Fibroblast of lung (primary cell): ENCODE data around the gene METTL25B. TPM values are rescaled to one million over a fixed set of nuclear protein-coding genes. Genes with fewer than 3 reads are reported as not detected.

ENCODE experiments used
- DNase-seq, 2 donors: peaks; one replicate each; pipeline versions ENCODE4 v3.0.0 to v3.0.0-alpha.2; 2010; ENCODE audit warnings: low read depth in 2 of 2
- H2AFZ ChIP-seq: 2 replicates; pipeline ENCODE4 v1.5.1; 2012; ENCODE audit warnings: low read length, control low read depth, inconsistent platforms
- H3K27ac ChIP-seq: 2 replicates; pipeline ENCODE4 v1.5.1; 2011; ENCODE audit warnings: low read length, control low read depth; ENCODE audit not compliant: insufficient read depth
- H3K27me3 ChIP-seq: 2 replicates; pipeline ENCODE4 v1.5.1; 2011; ENCODE audit warnings: mild to moderate bottlenecking, low read length; ENCODE audit not compliant: control insufficient read depth, insufficient read depth
- H3K36me3 ChIP-seq: 2 replicates; pipeline ENCODE4 v1.5.1; 2011; ENCODE audit warnings: low read length; ENCODE audit not compliant: control insufficient read depth, insufficient read depth
- H3K4me1 ChIP-seq: 2 replicates; pipeline ENCODE4 v1.5.1; 2011; ENCODE audit warnings: low read length; ENCODE audit not compliant: control insufficient read depth, insufficient read depth; ENCODE audit errors: extremely low read depth
- H3K4me2 ChIP-seq: 2 replicates; pipeline ENCODE4 v1.5.1; 2011; ENCODE audit warnings: low read length, control low read depth; ENCODE audit not compliant: insufficient read depth; ENCODE audit errors: extremely low read depth
- H3K4me3 ChIP-seq, 4 experiments: fragments of 200-600 bp in 1 of 4; sonication (generic) in 1 of 4; replicated peaks in 1 of 4; 2 replicates each; pipeline ENCODE4 v1.5.1; 2011 to 2016; ENCODE audit warnings: low read length in 4 of 4, low read depth in 3 of 4, mild to moderate bottlenecking in 3 of 4, control low read depth in 2 of 4, inconsistent platforms in 1 of 4, mixed read lengths in 1 of 4; ENCODE audit not compliant: insufficient read depth in 1 of 4; ENCODE audit errors: control extremely low read depth in 1 of 4
- H3K79me2 ChIP-seq: 2 replicates; pipeline ENCODE4 v1.5.1; 2012; ENCODE audit warnings: mild to moderate bottlenecking, low read length, inconsistent platforms; ENCODE audit not compliant: control insufficient read depth, insufficient read depth
- H3K9ac ChIP-seq: 2 replicates; pipeline ENCODE4 v1.5.1; 2011; ENCODE audit warnings: mild to moderate bottlenecking, low read length, control low read depth; ENCODE audit not compliant: insufficient read depth
- H3K9me3 ChIP-seq: 2 replicates; pipeline ENCODE4 v1.5.1; 2012; ENCODE audit warnings: low read depth, low read length; ENCODE audit not compliant: control insufficient read depth, insufficient read depth
- H4K20me1 ChIP-seq: 2 replicates; pipeline ENCODE4 v1.5.1; 2011; ENCODE audit warnings: low read length; ENCODE audit not compliant: control insufficient read depth, insufficient read depth; ENCODE audit errors: extremely low read depth
- EZH2 ChIP-seq: IDR thresholded peaks from 2 replicates; pipeline ENCODE4 v1.5.1; 2012; ENCODE audit warnings: low read length, control low read depth, mild to moderate bottlenecking; ENCODE audit errors: missing control alignments
- polyA plus RNA-seq, 2 donors: library from polyadenylated mRNA; depleted of rRNA in 1 of 2; stranded (reverse) in 1 of 2; unstranded in 1 of 2; fragments of >200 nt; gene quantifications; 2 replicates each; pipeline ENCODE4 v1.2.1, GENCODE V29; 2011 to 2012; ENCODE audit warnings: missing spikeins in 1 of 2
- total RNA-seq: library from RNA; depleted of rRNA; stranded (reverse); fragments of >200 nt; gene quantifications from 2 replicates; pipeline ENCODE4 v1.2.1, GENCODE V29; 2014
- TF ChIP-seq, protein P1 (sequence below), 2 donors: IDR thresholded peaks in 1 of 2; conservative IDR thresholded peaks in 1 of 2; 1 replicate in 1 of 2; 2 replicates in 1 of 2; pipeline ENCODE4 v1.5.1; 2011 to 2012; ENCODE audit warnings: low read length in 2 of 2, control low read depth in 1 of 2, inconsistent platforms in 1 of 2, low read depth in 1 of 2, mild to moderate bottlenecking in 1 of 2

Gene METTL25B
- total and polyA plus RNA-seq, 2 donors (not counting 1 experiment from before 2014, with no cell fraction given): 5.5 to 17.3 TPM

GRCh38 chr1:156767879-156768604, 39.8 kb downstream of the METTL25B start:
- H3K4me2 ChIP-seq: peak overlapping the region; percentile 92
- H4K20me1 ChIP-seq: no peaks in the 10 kb centered on the region
- peak overlapping the region; percentile 93 for H3K27ac ChIP-seq
- H3K4me1 ChIP-seq: no peaks in the 10 kb centered on the region
- H3K4me3 ChIP-seq: peak overlapping the region; percentile 93 to 97 (median 96)
- H3K36me3 ChIP-seq: peaks cover 3% of the 10 kb centered on the region
- DNase-seq: no peak
- no peak overlapping the region for H2AFZ ChIP-seq
- TF ChIP-seq, protein P1, sequence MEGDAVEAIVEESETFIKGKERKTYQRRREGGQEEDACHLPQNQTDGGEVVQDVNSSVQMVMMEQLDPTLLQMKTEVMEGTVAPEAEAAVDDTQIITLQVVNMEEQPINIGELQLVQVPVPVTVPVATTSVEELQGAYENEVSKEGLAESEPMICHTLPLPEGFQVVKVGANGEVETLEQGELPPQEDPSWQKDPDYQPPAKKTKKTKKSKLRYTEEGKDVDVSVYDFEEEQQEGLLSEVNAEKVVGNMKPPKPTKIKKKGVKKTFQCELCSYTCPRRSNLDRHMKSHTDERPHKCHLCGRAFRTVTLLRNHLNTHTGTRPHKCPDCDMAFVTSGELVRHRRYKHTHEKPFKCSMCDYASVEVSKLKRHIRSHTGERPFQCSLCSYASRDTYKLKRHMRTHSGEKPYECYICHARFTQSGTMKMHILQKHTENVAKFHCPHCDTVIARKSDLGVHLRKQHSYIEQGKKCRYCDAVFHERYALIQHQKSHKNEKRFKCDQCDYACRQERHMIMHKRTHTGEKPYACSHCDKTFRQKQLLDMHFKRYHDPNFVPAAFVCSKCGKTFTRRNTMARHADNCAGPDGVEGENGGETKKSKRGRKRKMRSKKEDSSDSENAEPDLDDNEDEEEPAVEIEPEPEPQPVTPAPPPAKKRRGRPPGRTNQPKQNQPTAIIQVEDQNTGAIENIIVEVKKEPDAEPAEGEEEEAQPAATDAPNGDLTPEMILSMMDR (conservative IDR thresholded peaks at IDR 0.05 in 1 of 2, IDR thresholded peaks at IDR 0.05 in 1 of 2; ENCODE audit: low read depth in 1 of 2, low read length in 2 of 2): no peak
- TF ChIP-seq EZH2: no peak
- H3K9me3 ChIP-seq: no peaks in the 10 kb centered on the region
- peaks cover 51% of the 10 kb centered on the region for H3K79me2 ChIP-seq
- H3K9ac ChIP-seq: peak overlapping the region; percentile 95
- no peaks in the 10 kb centered on the region for H3K27me3 ChIP-seq

- Histone ChIP-seq H3K27ac (peak overlapping the region; percentile 93), H4K20me1 (no peaks in the 10 kb centered on the region)
These were observed 40.5 kb downstream of the METTL25B start for GRCh38 chr1:156768610-156769295.

GRCh38 chr1:156772222-156772621, 44.0 kb downstream of the METTL25B start:
- H3K4me2 ChIP-seq: no peak overlapping the region
- H3K79me2 ChIP-seq: peaks cover 81% of the 10 kb centered on the region
- H3K4me1 ChIP-seq: no peaks in the 10 kb centered on the region
- H3K4me3 ChIP-seq: no peak overlapping the region
- H4K20me1 ChIP-seq: no peaks in the 10 kb centered on the region
- no peak overlapping the region for H3K27ac ChIP-seq
- no peak overlapping the region for H3K9ac ChIP-seq
- TF ChIP-seq, protein P1 (conservative IDR thresholded peaks at IDR 0.05 in 1 of 2, IDR thresholded peaks at IDR 0.05 in 1 of 2; ENCODE audit: low read depth in 1 of 2, low read length in 2 of 2): no peak
- TF ChIP-seq EZH2: no peak
- no peaks in the 10 kb centered on the region for H3K27me3 ChIP-seq
- H2AFZ ChIP-seq: no peak overlapping the region
- H3K36me3 ChIP-seq: peaks cover 3% of the 10 kb centered on the region
- DNase-seq: no peak
- no peaks in the 10 kb centered on the region for H3K9me3 ChIP-seq

More at GRCh38 chr1:156768610-156769295, 40.5 kb downstream of the METTL25B start:
- peaks cover 3% of the 10 kb centered on the region for H3K36me3 ChIP-seq
- H3K27me3 ChIP-seq: no peaks in the 10 kb centered on the region
- H3K79me2 ChIP-seq: peaks cover 58% of the 10 kb centered on the region
- peak overlapping the region; percentile 93 to 97 (median 96) for H3K4me3 ChIP-seq
- TF ChIP-seq EZH2: no peak
- TF ChIP-seq, protein P1 (conservative IDR thresholded peaks at IDR 0.05 in 1 of 2, IDR thresholded peaks at IDR 0.05 in 1 of 2; ENCODE audit: low read depth in 1 of 2, low read length in 2 of 2): no peak
- no peak overlapping the region for H2AFZ ChIP-seq
- H3K4me1 ChIP-seq: no peaks in the 10 kb centered on the region
- DNase-seq: no peak
- H3K9me3 ChIP-seq: no peaks in the 10 kb centered on the region
- peak overlapping the region; percentile 16 for H3K9ac ChIP-seq
- peak overlapping the region; percentile 92 for H3K4me2 ChIP-seq
